HEK293T (cell line): ENCODE measurements around the gene GLOD4.
"Not testable (repeated sequence)": the region's sequence is repeated elsewhere in the genome, so short reads cannot be mapped to it uniquely, and the experiment has no call there.

Experiments
- CTCF ChIA-PET: fragments of 350-600 bp; formaldehyde crosslinking; extraction: SDS; loops from one replicate; lab custom pipeline; 2021; ENCODE audit warnings: antibody characterized with exemption, inconsistent platforms; lab: Yijun Ruan, JAX
- POLR2A ChIA-PET: fragments of 350-600 bp; formaldehyde crosslinking; extraction: SDS; loops from one replicate; lab custom pipeline; 2020; ENCODE audit warnings: antibody characterized with exemption, inconsistent platforms; lab: Yijun Ruan, JAX
- DNase-seq: peaks from one replicate; pipeline ENCODE4 v3.0.0; 2012; ENCODE audit warnings: mixed read lengths; ENCODE audit errors: extremely low spot score
- ARNT ChIP-seq: fragments of 450-650 bp; IDR thresholded peaks from 2 replicates; pipeline ENCODE4 v1.6.1; 2017; ENCODE audit warnings: mild to moderate bottlenecking
- BHLHE40 ChIP-seq: fragments of 450-650 bp; IDR thresholded peaks from 2 replicates; pipeline ENCODE4 v1.6.1; 2016; ENCODE audit warnings: mild to moderate bottlenecking, moderate library complexity, borderline replicate concordance
- CTBP1 ChIP-seq: fragments of 450-650 bp; IDR thresholded peaks from 2 replicates; pipeline ENCODE4 v1.6.1; 2016; ENCODE audit warnings: borderline replicate concordance
- ELF4 ChIP-seq: fragments of 450-650 bp; IDR thresholded peaks from 2 replicates; pipeline ENCODE4 v1.6.1; 2017; ENCODE audit warnings: antibody characterized with exemption
- FOXA1 ChIP-seq: fragments of 450-650 bp; IDR thresholded peaks from 2 replicates; pipeline ENCODE4 v1.6.1; 2016; ENCODE audit warnings: mild to moderate bottlenecking
- FOXK2 ChIP-seq: fragments of 450-650 bp; IDR thresholded peaks from 2 replicates; pipeline ENCODE4 v1.6.1; 2016; ENCODE audit warnings: mild to moderate bottlenecking
- FOXM1 ChIP-seq: fragments of 450-650 bp; IDR thresholded peaks from 2 replicates; pipeline ENCODE4 v1.6.1; 2017; ENCODE audit warnings: mild to moderate bottlenecking, borderline replicate concordance
- HDGF ChIP-seq: fragments of 450-650 bp; IDR thresholded peaks from 2 replicates; pipeline ENCODE4 v1.6.1; 2017; ENCODE audit warnings: antibody characterized with exemption, borderline replicate concordance
- L3MBTL2 ChIP-seq: fragments of 450-650 bp; conservative IDR thresholded peaks from 2 replicates; pipeline ENCODE4 v1.6.1; 2016; ENCODE audit warnings: mild to moderate bottlenecking
- LEF1 ChIP-seq: fragments of 450-650 bp; IDR thresholded peaks from 2 replicates; pipeline ENCODE4 v1.6.1; 2017; ENCODE audit warnings: mild to moderate bottlenecking, borderline replicate concordance
- NFRKB ChIP-seq: fragments of 450-650 bp; IDR thresholded peaks from 2 replicates; pipeline ENCODE4 v1.6.1; 2016; ENCODE audit warnings: mild to moderate bottlenecking, moderate library complexity
- PKNOX1 ChIP-seq: fragments of 450-650 bp; IDR thresholded peaks from 2 replicates; pipeline ENCODE4 v1.6.1; 2016
- SP1 ChIP-seq: fragments of 450-650 bp; IDR thresholded peaks from 2 replicates; pipeline ENCODE4 v1.6.1; 2017
- SUZ12 ChIP-seq: fragments of 450-650 bp; IDR thresholded peaks from 2 replicates; pipeline ENCODE4 v1.6.1; 2016; ENCODE audit warnings: mild to moderate bottlenecking
- TARDBP ChIP-seq: fragments of 450-650 bp; IDR thresholded peaks from 2 replicates; pipeline ENCODE4 v1.6.1; 2016
- ZNF384 ChIP-seq: fragments of 450-650 bp; IDR thresholded peaks from 2 replicates; pipeline ENCODE4 v1.6.1; 2016

GLOD4 gene

GRCh38 chr17:812638-813204 is 30.6 kb upstream of the GLOD4 start:
- no peak for DNase-seq
- POLR2A ChIA-PET = no interaction called here
- TF ChIP-seq ELF4 (no peak), ZNF384 (no peak), L3MBTL2 (no peak), CTBP1 (no peak), BHLHE40 (no peak), FOXK2 (no peak), LEF1 (no peak), FOXM1 (no peak), TARDBP (no peak), FOXA1 (no peak), HDGF (no peak), SUZ12 (no peak), SP1 (no peak), ARNT (no peak), NFRKB (no peak)
- CTCF ChIA-PET = interaction anchor here (0.6 kb wide), 1 partner anchor 162 kb away, joined by 3 read pairs; no protein-coding TSS in a partner anchor

- no peak for DNase-seq
- POLR2A ChIA-PET = no interaction called here
- CTCF ChIA-PET = no interaction called here
- TF ChIP-seq ARNT (no peak), BHLHE40 (no peak), CTBP1 (no peak), NFRKB (no peak), HDGF (no peak), FOXM1 (no peak), SUZ12 (no peak), L3MBTL2 (no peak), ZNF384 (no peak), TARDBP (no peak), LEF1 (no peak), SP1 (no peak), ELF4 (no peak), PKNOX1 (no peak), FOXA1 (no peak)
Measured at GRCh38 chr17:811051-811784, 29.1 kb upstream of the GLOD4 start.

DNA sequence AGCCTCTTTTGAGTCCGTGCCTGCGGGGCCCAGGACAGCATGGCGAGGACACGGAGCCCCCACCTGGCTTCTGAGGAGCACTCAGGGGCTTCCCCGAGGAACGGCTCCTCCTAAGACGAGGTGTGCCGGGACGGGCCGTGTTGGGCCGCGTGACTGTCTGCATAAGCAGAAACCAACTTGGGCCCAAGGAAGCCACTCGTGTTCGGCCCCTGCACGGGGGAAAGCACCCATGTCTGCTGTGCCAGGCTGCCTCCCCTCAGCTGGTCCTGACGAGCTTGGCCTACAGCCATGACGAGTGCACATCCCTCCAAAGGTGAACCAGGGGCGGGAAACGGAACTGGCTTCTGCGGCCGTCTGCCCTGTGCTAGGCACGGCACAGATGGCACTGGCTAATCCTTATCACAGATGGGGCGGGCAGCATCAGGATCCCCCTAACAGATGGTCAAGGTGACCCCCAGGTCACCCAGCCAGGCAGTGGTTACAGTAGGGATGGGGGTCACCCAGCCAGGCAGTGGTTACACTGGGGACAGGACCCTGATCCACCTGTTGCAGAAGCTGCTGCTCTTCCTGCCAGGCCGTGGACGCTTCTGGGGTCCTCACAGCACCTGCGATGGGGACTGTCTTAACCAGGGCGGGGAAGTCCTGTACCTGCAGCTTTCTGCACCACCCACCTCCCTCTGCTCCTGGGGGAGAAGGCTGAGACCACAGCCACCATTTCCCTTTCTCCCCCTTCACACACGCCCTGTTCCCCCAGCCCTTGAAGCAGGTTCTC is 25.6 kb upstream of the GLOD4 start:
- ChIA-PET CTCF (no interaction called here), POLR2A (no interaction called here)
- no peak for TF ChIP-seq HDGF
- TF ChIP-seq FOXM1 = no peak
- TF ChIP-seq BHLHE40 = no peak
- TF ChIP-seq ELF4 = no peak
- no peak for TF ChIP-seq ARNT
- no peak for TF ChIP-seq ZNF384
- TF ChIP-seq FOXA1 = no peak
- TF ChIP-seq CTBP1 = no peak
- no peak for TF ChIP-seq FOXK2
- no peak for TF ChIP-seq TARDBP
- TF ChIP-seq NFRKB = no peak
- DNase-seq = no peak

- DNase-seq = no peak
- ChIA-PET CTCF (no interaction called here), POLR2A (no interaction called here)
- TF ChIP-seq NFRKB = no peak
- TF ChIP-seq FOXK2 = no peak
- no peak for TF ChIP-seq ARNT
- TF ChIP-seq ZNF384 = no peak
- TF ChIP-seq L3MBTL2 = no peak
- no peak for TF ChIP-seq ELF4
- no peak for TF ChIP-seq FOXA1
- no peak for TF ChIP-seq HDGF
- TF ChIP-seq PKNOX1 = no peak
- TF ChIP-seq FOXM1 = no peak
Measured at GRCh38 chr17:806781-807522, 24.9 kb upstream of the GLOD4 start.

DNA sequence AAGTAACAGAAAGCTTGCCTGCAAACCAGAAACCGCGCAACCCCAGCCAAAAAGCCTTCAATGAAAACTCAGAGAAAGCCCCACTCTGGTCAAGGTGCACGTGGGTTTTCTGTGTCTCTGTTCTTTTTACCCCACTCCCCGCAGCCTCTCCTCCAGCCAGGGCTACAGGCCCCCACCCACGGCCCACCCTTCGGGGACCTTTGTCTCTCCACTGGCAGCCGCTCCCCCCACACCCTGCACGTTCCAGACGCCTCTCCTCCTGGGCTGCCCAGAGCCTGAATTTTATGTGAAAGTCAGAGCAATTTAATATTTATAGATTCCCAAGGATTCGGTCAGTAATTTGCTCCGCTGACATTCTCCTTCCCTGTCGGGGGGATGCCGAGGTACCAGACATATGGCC is 24.3 kb upstream of the GLOD4 start:
- DNase-seq = no peak
- CTCF ChIA-PET = no interaction called here
- TF ChIP-seq CTBP1 = no peak
- TF ChIP-seq SUZ12 = no peak
- no peak for TF ChIP-seq ZNF384
- TF ChIP-seq FOXK2 = no peak
- no peak for TF ChIP-seq SP1
- no peak for TF ChIP-seq ARNT
- no peak for TF ChIP-seq HDGF
- TF ChIP-seq BHLHE40 = no peak
- POLR2A ChIA-PET = no interaction called here

- CTCF ChIA-PET = interaction anchor here (0.5 kb wide), 1 partner anchor 10 kb away, joined by 3 read pairs; no protein-coding TSS in a partner anchor
- POLR2A ChIA-PET = not testable (repeated sequence)
Measured at GRCh38 chr17:805886-806285, 23.8 kb upstream of the GLOD4 start.

More at GRCh38 chr17:805886-806285, 23.8 kb upstream of the GLOD4 start:
- DNase-seq = not testable (repeated sequence)
